Suprapubic skin (tissue), 4 donors: ENCODE measurements around the gene KDM8. TPM values are rescaled to one million over a fixed set of nuclear protein-coding genes. Genes with fewer than 3 reads are reported as not detected.
A peak's percentile ranks its signal among the peaks of the same experiment; 100 is the strongest.

ENCODE experiments used
- DNase-seq, 2 donors: peaks; one replicate each; pipeline ENCODE4 v3.0.0-alpha.2; 2019; ENCODE audit warnings: low spot score in 2 of 2
- H3K27ac ChIP-seq: fragments of 200-600 bp; sonication (generic); one replicate; pipeline ENCODE4 v1.5.1; 2019
- H3K27me3 ChIP-seq: fragments of 200-600 bp; sonication (generic); one replicate; pipeline ENCODE4 v1.5.1; 2019
- H3K36me3 ChIP-seq: fragments of 200-600 bp; sonication (generic); one replicate; pipeline ENCODE4 v1.5.1; 2019
- H3K4me1 ChIP-seq: fragments of 200-600 bp; sonication (generic); one replicate; pipeline ENCODE4 v1.5.1; 2019
- H3K4me3 ChIP-seq: fragments of 200-600 bp; sonication (generic); one replicate; pipeline ENCODE4 v1.5.1; 2019; ENCODE audit warnings: mild to moderate bottlenecking
- H3K9me3 ChIP-seq: fragments of 200-600 bp; sonication (generic); one replicate; pipeline ENCODE4 v1.5.1; 2019
- CTCF ChIP-seq, 2 donors: fragments of 200-600 bp in 1 of 2; fragments of 450-650 bp in 1 of 2; sonication (generic) in 1 of 2; IDR thresholded peaks; one replicate each; pipeline ENCODE4 v1.5.1; 2016 to 2019; ENCODE audit warnings: antibody characterized with exemption in 2 of 2, mild to moderate bottlenecking in 1 of 2, moderate library complexity in 1 of 2
- EP300 ChIP-seq: sonication (generic); formaldehyde crosslinking; IDR thresholded peaks from one replicate; pipeline ENCODE4 v1.6.1; 2017; ENCODE audit warnings: antibody characterized with exemption
- POLR2A ChIP-seq, 2 donors: fragments of 450-650 bp; IDR thresholded peaks; one replicate each; pipeline ENCODE4 v1.6.1; 2017; ENCODE audit warnings: antibody characterized with exemption in 2 of 2, mild to moderate bottlenecking in 2 of 2, moderate library complexity in 2 of 2
- POLR2AphosphoS5 ChIP-seq, 3 donors: sonication (generic); formaldehyde crosslinking; IDR thresholded peaks; one replicate each; pipeline ENCODE4 v1.6.1; 2017; ENCODE audit warnings: antibody characterized with exemption in 3 of 3
- WGBS: methylation state at CpG from one replicate; pipeline ENCODE4 v1.1.5; 2018; 5-methylcytosine and 5-hydroxymethylcytosine counted together
- total RNA-seq, 4 donors: library from RNA; depleted of rRNA; stranded (reverse); fragments of >200 nt; gene quantifications; one replicate each; pipeline ENCODE4 v1.1.0, GENCODE V29; 2016

KDM8 gene
- total RNA-seq, 4 donors from 2014 or later: 1.3 to 5.0 (median 3.7) TPM

- TF ChIP-seq CTCF (IDR thresholded peaks at IDR 0.05) (no peak), EP300 (no peak), POLR2AphosphoS5 (IDR thresholded peaks at IDR 0.05) (no peak), POLR2A (IDR thresholded peaks at IDR 0.05) (no peak)
- Histone ChIP-seq H3K9me3 (no peaks in the 10 kb centered on the region), H3K4me3 (no peak overlapping the region), H3K36me3 (peaks cover 3% of the 10 kb centered on the region), H3K4me1 (peaks cover 62% of the 10 kb centered on the region), H3K27me3 (no peaks in the 10 kb centered on the region), H3K27ac (no peak overlapping the region)
- peak; percentile 28 to 43 for DNase-seq
- 72% methylated on average over 13 of the region's 13 CpGs for WGBS
These were observed 38.3 kb downstream of the KDM8 start for GRCh38 chr16:27241658-27242057.

GRCh38 chr16:27242398-27242797 is 39.1 kb downstream of the KDM8 start:
- no peak for TF ChIP-seq POLR2AphosphoS5 (IDR thresholded peaks at IDR 0.05)
- TF ChIP-seq CTCF (IDR thresholded peaks at IDR 0.05): no peak
- TF ChIP-seq POLR2A (IDR thresholded peaks at IDR 0.05): no peak
- no peak for TF ChIP-seq EP300
- H3K9me3 ChIP-seq: no peaks in the 10 kb centered on the region
- DNase-seq: peak in 1 of 2 donors; percentile 28
- H3K27me3 ChIP-seq: no peaks in the 10 kb centered on the region
- H3K36me3 ChIP-seq: peaks cover 3% of the 10 kb centered on the region
- H3K27ac ChIP-seq: peak overlapping the region; percentile 49
- H3K4me3 ChIP-seq: peak overlapping the region; percentile 13
- WGBS: 86% methylated on average over 2 of the region's 2 CpGs
- peaks cover 55% of the 10 kb centered on the region for H3K4me1 ChIP-seq

GRCh38 chr16:27242868-27243590 is 39.7 kb downstream of the KDM8 start:
- WGBS: 59% methylated on average over 13 of the region's 13 CpGs
- Histone ChIP-seq H3K27ac (peak overlapping the region; percentile 49), H3K4me1 (peaks cover 49% of the 10 kb centered on the region), H3K9me3 (no peaks in the 10 kb centered on the region), H3K36me3 (peaks cover 3% of the 10 kb centered on the region), H3K27me3 (no peaks in the 10 kb centered on the region), H3K4me3 (peak overlapping the region; percentile 13)
- no peak for TF ChIP-seq POLR2A (IDR thresholded peaks at IDR 0.05)
- TF ChIP-seq CTCF (IDR thresholded peaks at IDR 0.05): no peak
- no peak for TF ChIP-seq EP300
- no peak for TF ChIP-seq POLR2AphosphoS5 (IDR thresholded peaks at IDR 0.05)
- no peak for DNase-seq

- no peak for DNase-seq
- Histone ChIP-seq H3K27me3 (no peaks in the 10 kb centered on the region), H3K4me3 (no peak overlapping the region), H3K4me1 (peaks cover 43% of the 10 kb centered on the region), H3K36me3 (peaks cover 3% of the 10 kb centered on the region), H3K9me3 (no peaks in the 10 kb centered on the region), H3K27ac (peak overlapping the region; percentile 49)
- 92% methylated on average over 11 of the region's 11 CpGs for WGBS
- no peak for TF ChIP-seq POLR2AphosphoS5 (IDR thresholded peaks at IDR 0.05)
- no peak for TF ChIP-seq CTCF (IDR thresholded peaks at IDR 0.05)
- TF ChIP-seq EP300: no peak
- TF ChIP-seq POLR2A (IDR thresholded peaks at IDR 0.05): no peak
These were observed 40.5 kb downstream of the KDM8 start for GRCh38 chr16:27243725-27244362.

GRCh38 chr16:27244363-27244755 is 41.0 kb downstream of the KDM8 start:
- H3K4me1 ChIP-seq: peaks cover 43% of the 10 kb centered on the region

More at GRCh38 chr16:27244363-27244755, 41.0 kb downstream of the KDM8 start:
- WGBS: 94% methylated on average over 7 of the region's 7 CpGs
- Histone ChIP-seq H3K27ac (peak overlapping the region; percentile 49), H3K36me3 (peaks cover 3% of the 10 kb centered on the region), H3K9me3 (no peaks in the 10 kb centered on the region), H3K27me3 (no peaks in the 10 kb centered on the region), H3K4me3 (no peak overlapping the region)
- TF ChIP-seq POLR2AphosphoS5 (IDR thresholded peaks at IDR 0.05) (no peak), EP300 (no peak), CTCF (IDR thresholded peaks at IDR 0.05) (no peak), POLR2A (IDR thresholded peaks at IDR 0.05) (no peak)
- DNase-seq: no peak
